Activated naive CD8-positive, alpha-beta T cell treated with anti-CD3 and anti-CD28 coated beads, Interleukin-2, amount 50 U/mL, for 16 hours (primary cell): ENCODE measurements around the gene TMEM198.

Experiments
- DNase-seq: peaks from one replicate; pipeline ENCODE4 v3.0.0-alpha.2; 2020; ENCODE audit warnings: low read depth, low spot score

TMEM198 gene

GRCh38 chr2:219543596-219544358, at the start of gene TMEM198, which contains the start of gene CHPF:
Gene TMEM198 (plus strand): TSS chr2:219544028. CDS start chr2:219544728, 700 bp downstream.
Gene CHPF (minus strand): TSS chr2:219543809. CDS start chr2:219543538, 271 bp downstream.
- DNase-seq = peak; percentile 88

GRCh38 chr2:219494952-219495530, 48.8 kb upstream of the TMEM198 start:
- DNase-seq = no peak

- DNase-seq = peak; percentile 15
Measured at GRCh38 chr2:219495531-219496122, 48.2 kb upstream of the TMEM198 start.

- no peak for DNase-seq
Measured at GRCh38 chr2:219496247-219496824, 47.5 kb upstream of the TMEM198 start.

- DNase-seq = no peak
Measured at GRCh38 chr2:219496825-219497494, 46.9 kb upstream of the TMEM198 start.

GRCh38 chr2:219497495-219498279, 46.1 kb upstream of the TMEM198 start:
- no peak for DNase-seq

- DNase-seq = peak; percentile 87
Measured at GRCh38 chr2:219498280-219499057, 45.4 kb upstream of the TMEM198 start, which contains the start of gene GMPPA. Gene GMPPA (plus strand): TSS chr2:219498891. CDS start chr2:219499976, 1,085 bp downstream.

GRCh38 chr2:219499058-219499307, 44.8 kb upstream of the TMEM198 start:
- no peak for DNase-seq

- no peak for DNase-seq
Measured at GRCh38 chr2:219499555-219499954, 44.3 kb upstream of the TMEM198 start.

GRCh38 chr2:219500135-219500534, 43.7 kb upstream of the TMEM198 start:
- no peak for DNase-seq

- DNase-seq = no peak
Measured at GRCh38 chr2:219501849-219502248, 42.0 kb upstream of the TMEM198 start.

- no peak for DNase-seq
Measured at GRCh38 chr2:219502618-219503017, 41.2 kb upstream of the TMEM198 start.

GRCh38 chr2:219505585-219505984, 38.2 kb upstream of the TMEM198 start:
- DNase-seq = no peak

GRCh38 chr2:219506153-219506801, 37.6 kb upstream of the TMEM198 start:
- no peak for DNase-seq

- no peak for DNase-seq
Measured at GRCh38 chr2:219506802-219507526, 36.9 kb upstream of the TMEM198 start.

- no peak for DNase-seq
Measured at GRCh38 chr2:219507581-219508443, 36.0 kb upstream of the TMEM198 start.

GRCh38 chr2:219508444-219508734, 35.4 kb upstream of the TMEM198 start:
- no peak for DNase-seq

GRCh38 chr2:219508971-219509779, 34.7 kb upstream of the TMEM198 start:
- DNase-seq = no peak
